Measurements from ENCODE around the gene FERMT3. TPM values are rescaled to one million over a fixed set of nuclear protein-coding genes. Genes with fewer than 3 reads are reported as not detected.

The FERMT3 gene
- total and polyA plus RNA-seq, 2 donors (not counting 3 experiments of a cell fraction or from before 2014, with no cell fraction given) = 64.4 to 100 TPM

DNA sequence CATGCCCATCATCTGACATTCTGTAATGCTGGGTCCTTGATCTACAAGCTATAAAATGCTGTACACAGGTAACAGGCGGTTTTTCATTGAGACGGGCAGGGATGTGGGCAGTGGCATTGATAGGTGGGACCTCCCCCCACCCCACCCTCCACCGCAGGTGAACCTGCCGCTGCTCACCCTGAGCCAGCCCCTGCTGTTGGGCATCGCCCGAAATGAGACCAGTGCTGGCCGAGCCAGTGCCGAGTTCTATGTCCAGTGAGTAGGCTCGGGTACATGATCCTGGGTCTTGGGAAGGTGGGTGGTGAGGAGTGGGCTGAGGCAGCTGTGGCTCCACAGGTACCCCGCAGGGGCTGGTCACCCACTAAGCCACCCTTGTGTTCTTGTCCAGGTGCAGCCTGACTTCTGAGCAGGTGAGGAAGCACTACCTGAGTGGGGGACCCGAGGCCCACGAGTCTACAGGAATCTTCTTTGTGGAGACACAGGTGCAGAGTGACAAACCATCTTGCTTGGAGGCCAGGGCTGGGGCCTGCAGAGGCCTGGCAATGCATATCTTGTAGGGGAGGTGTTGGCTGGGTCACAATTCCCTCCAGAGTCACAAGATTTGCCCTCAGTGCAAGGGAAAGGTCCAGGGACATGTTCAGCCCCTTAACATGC lies 22.7 kb downstream of the FERMT3 start:
- ChIA-PET CTCF (interaction anchor here (0.6 to 2.0 kb wide), 4 partner anchors 16 to 75 kb away, joined by 3 to 9 read pairs (median 4); no protein-coding TSS in a partner anchor), POLR2A (no interaction called here)
- TF ChIP-seq EZH2 (IDR thresholded peaks at IDR 0.05; ENCODE audit: borderline replicate concordance, low read depth, low read length, severe bottlenecking) (no peak), FOS (IDR thresholded peaks at IDR 0.05; ENCODE audit: borderline replicate concordance, insufficient read depth, low read length) (no peak), MYC (IDR thresholded peaks at IDR 0.05; ENCODE audit: low read depth, low read length) (no peak), POLR2AphosphoS5 (IDR thresholded peaks at IDR 0.05; ENCODE audit: insufficient read depth, low read depth, low read length) (no peak), GATA2 (IDR thresholded peaks at IDR 0.05; ENCODE audit: insufficient read depth, insufficient read length, low read depth, low read length) (no peak), POLR2A (IDR thresholded peaks at IDR 0.05; ENCODE audit: low read depth, low read length) (no peak), JUN (IDR thresholded peaks at IDR 0.05; ENCODE audit: borderline replicate concordance, insufficient read depth, insufficient read length, low read depth) (no peak), CTCF (IDR thresholded peaks at IDR 0.05; ENCODE audit: extremely low read depth in 1 of 2, insufficient read depth in 1 of 2, low read depth in 1 of 2, low read length in 2 of 2) (no peak)
- TF ChIP-seq, protein P1, sequence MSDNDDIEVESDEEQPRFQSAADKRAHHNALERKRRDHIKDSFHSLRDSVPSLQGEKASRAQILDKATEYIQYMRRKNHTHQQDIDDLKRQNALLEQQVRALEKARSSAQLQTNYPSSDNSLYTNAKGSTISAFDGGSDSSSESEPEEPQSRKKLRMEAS (IDR thresholded peaks at IDR 0.05; ENCODE audit: insufficient read depth, insufficient read length) = no peak
- Histone ChIP-seq H3K36me3 (ENCODE audit: control insufficient read depth in 2 of 2, extremely low read depth in 1 of 2, insufficient read depth in 2 of 2, low read length in 2 of 2) (peaks cover 0 to under 1% of the 10 kb centered on the region in 2 experiments), H3K79me2 (ENCODE audit: control insufficient read depth, insufficient read depth, low read length) (peaks cover 8% of the 10 kb centered on the region), H3K9me1 (replicated peaks; ENCODE audit: control insufficient read depth, extremely low read depth, insufficient read depth, low read length) (no peaks in the 10 kb centered on the region), H3K27me3 (ENCODE audit: control insufficient read depth in 2 of 2, insufficient read depth in 2 of 2, low read length in 2 of 2) (no peaks in the 10 kb centered on the region), H4K20me1 (replicated peaks; ENCODE audit: control insufficient read depth, extremely low read depth, insufficient read depth, low read length) (no peaks in the 10 kb centered on the region), H3K4me1 (ENCODE audit: control insufficient read depth, extremely low read depth, insufficient read depth, low read length) (peaks cover 19% of the 10 kb centered on the region), H3K9me3 (replicated peaks; ENCODE audit: control insufficient read depth, insufficient read depth, low read length) (no peaks in the 10 kb centered on the region), H3K9ac (replicated peaks; ENCODE audit: extremely low read depth, insufficient read depth, low read length) (no peak overlapping the region), H3K27ac (ENCODE audit: insufficient read depth, low read depth, low read length) (no peak overlapping the region), H3K4me2 (ENCODE audit: insufficient read depth, low read length) (no peak overlapping the region), H2AFZ (ENCODE audit: low read depth, low read length) (no peak overlapping the region), H3K4me3 (replicated peaks in 1 of 3; ENCODE audit: insufficient read depth in 1 of 3, low read depth in 1 of 3, low read length in 3 of 3) (no peak overlapping the region)
- intact Hi-C loops (cut with micrococcal nuclease) = no loop called here
- FAIRE-seq = no peak
- no TSS peak for BruUV-seq (replicated peaks)
- DNase-seq (ENCODE audit: low read depth, low spot score) = no peak
- dilution Hi-C loops (cut with MboI; ENCODE audit: extremely low pct_ligation_motif_present, low sequenced_read_pairs) = no loop called here

Measured in endothelial cell of umbilical vein (primary cell).